Gastroesophageal sphincter (tissue), 3 donors: Measurements from ENCODE around the gene OPRL1.
"Not testable (repeated sequence)": the region's sequence is repeated elsewhere in the genome, so short reads cannot be mapped to it uniquely, and the experiment has no call there.

ENCODE experiments used
- POLR2AphosphoS5 ChIP-seq: sonication (generic); formaldehyde crosslinking; IDR thresholded peaks from one replicate; pipeline ENCODE4 v1.6.1; 2017; ENCODE audit warnings: antibody characterized with exemption
- TF ChIP-seq, protein P1 (sequence below), 4 experiments: fragments of 200-600 bp in 2 of 4; fragments of 450-650 bp in 2 of 4; sonication (generic) in 1 of 4; IDR thresholded peaks; one replicate each; pipeline ENCODE4 v1.5.1; 2017 to 2019; ENCODE audit warnings: antibody characterized with exemption in 4 of 4, mild to moderate bottlenecking in 2 of 4, moderate library complexity in 2 of 4

DNA sequence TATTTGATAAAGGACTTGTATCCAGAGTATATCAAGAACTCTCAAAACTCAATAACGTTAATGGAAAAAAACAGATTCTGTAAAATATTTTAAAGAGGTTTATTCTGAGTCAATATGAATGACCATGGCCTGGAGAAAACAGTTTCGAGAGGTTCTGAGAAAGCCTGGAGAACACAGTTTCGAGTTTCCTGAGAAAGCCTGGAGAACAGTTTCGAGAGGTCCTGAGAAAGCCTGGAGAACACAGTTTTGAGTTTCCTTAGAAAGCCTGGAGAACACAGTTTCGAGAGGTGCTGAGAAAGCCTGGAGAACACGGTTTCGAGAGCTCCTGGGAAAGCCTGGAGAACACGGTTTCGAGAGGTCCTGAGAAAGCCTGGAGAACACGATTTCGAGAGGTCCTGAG is 43.0 kb downstream of the OPRL1 start:
- TF ChIP-seq, protein P1, sequence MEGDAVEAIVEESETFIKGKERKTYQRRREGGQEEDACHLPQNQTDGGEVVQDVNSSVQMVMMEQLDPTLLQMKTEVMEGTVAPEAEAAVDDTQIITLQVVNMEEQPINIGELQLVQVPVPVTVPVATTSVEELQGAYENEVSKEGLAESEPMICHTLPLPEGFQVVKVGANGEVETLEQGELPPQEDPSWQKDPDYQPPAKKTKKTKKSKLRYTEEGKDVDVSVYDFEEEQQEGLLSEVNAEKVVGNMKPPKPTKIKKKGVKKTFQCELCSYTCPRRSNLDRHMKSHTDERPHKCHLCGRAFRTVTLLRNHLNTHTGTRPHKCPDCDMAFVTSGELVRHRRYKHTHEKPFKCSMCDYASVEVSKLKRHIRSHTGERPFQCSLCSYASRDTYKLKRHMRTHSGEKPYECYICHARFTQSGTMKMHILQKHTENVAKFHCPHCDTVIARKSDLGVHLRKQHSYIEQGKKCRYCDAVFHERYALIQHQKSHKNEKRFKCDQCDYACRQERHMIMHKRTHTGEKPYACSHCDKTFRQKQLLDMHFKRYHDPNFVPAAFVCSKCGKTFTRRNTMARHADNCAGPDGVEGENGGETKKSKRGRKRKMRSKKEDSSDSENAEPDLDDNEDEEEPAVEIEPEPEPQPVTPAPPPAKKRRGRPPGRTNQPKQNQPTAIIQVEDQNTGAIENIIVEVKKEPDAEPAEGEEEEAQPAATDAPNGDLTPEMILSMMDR (IDR thresholded peaks at IDR 0.05): not testable (repeated sequence)
- TF ChIP-seq POLR2AphosphoS5: not testable (repeated sequence)
